HG03565 (cell line): ENCODE data around the gene MKRN1.
"Not testable (repeated sequence)": the region's sequence is repeated elsewhere in the genome, so short reads cannot be mapped to it uniquely, and the experiment has no call there.

Experiments used
- ATAC-seq: cut with Tn5 transposase; IDR thresholded peaks from one replicate; pipeline ENCODE4 v1.9.1; 2021; ENCODE audit warnings: mild to moderate bottlenecking, moderate library complexity; ENCODE audit not compliant: unreplicated experiment

MKRN1 gene

GRCh38 chr7:140485500-140486265 is 6.4 kb upstream of the MKRN1 start:
- ATAC-seq: no peak

- no peak for ATAC-seq
These were observed 5.7 kb upstream of the MKRN1 start for GRCh38 chr7:140484951-140485499.

GRCh38 chr7:140484479-140484878 is 5.2 kb upstream of the MKRN1 start:
- ATAC-seq: no peak

- no peak for ATAC-seq
These were observed 407 bp upstream of the MKRN1 start for GRCh38 chr7:140479739-140480084.

GRCh38 chr7:140478246-140479061 is 851 bp downstream of the MKRN1 start:
- peak; percentile 12 for ATAC-seq

- ATAC-seq: no peak
These were observed 2.5 kb downstream of the MKRN1 start for GRCh38 chr7:140476698-140477261.

GRCh38 chr7:140475747-140476333 is 3.5 kb downstream of the MKRN1 start:
- ATAC-seq: no peak

GRCh38 chr7:140463111-140463510 is 16.2 kb downstream of the MKRN1 start:
- no peak for ATAC-seq

- no peak for ATAC-seq
These were observed 20.4 kb downstream of the MKRN1 start for GRCh38 chr7:140458916-140459315.

GRCh38 chr7:140458201-140458600 is 21.1 kb downstream of the MKRN1 start:
- no peak for ATAC-seq

- no peak for ATAC-seq
These were observed 22.7 kb downstream of the MKRN1 start for GRCh38 chr7:140456551-140457051.

GRCh38 chr7:140455743-140456142 is 23.6 kb downstream of the MKRN1 start:
- no peak for ATAC-seq

- ATAC-seq: no peak
These were observed 24.7 kb downstream of the MKRN1 start for GRCh38 chr7:140454657-140455015.

- ATAC-seq: not testable (repeated sequence)
These were observed 25.3 kb downstream of the MKRN1 start for GRCh38 chr7:140453785-140454656.

- ATAC-seq: no peak
These were observed 26.0 kb downstream of the MKRN1 start for GRCh38 chr7:140453273-140453672.

GRCh38 chr7:140451716-140452115 is 27.6 kb downstream of the MKRN1 start:
- no peak for ATAC-seq

- ATAC-seq: no peak
These were observed 30.4 kb downstream of the MKRN1 start for GRCh38 chr7:140448781-140449480.

- ATAC-seq: no peak
These were observed 31.5 kb downstream of the MKRN1 start for GRCh38 chr7:140447841-140448240.

- ATAC-seq: no peak
These were observed 32.8 kb downstream of the MKRN1 start for GRCh38 chr7:140446467-140446866.

- ATAC-seq: no peak
These were observed 37.8 kb downstream of the MKRN1 start for GRCh38 chr7:140441519-140441918.
